Parathyroid adenoma (tissue), 2 donors: ENCODE results near the gene SLC22A15.

ENCODE experiments used
- H2AFZ ChIP-seq: fragments of 300-600 bp; sonication (generic); one replicate; pipeline ENCODE4 v1.7.0; 2017; ENCODE audit warnings: antibody characterized with exemption, mild to moderate bottlenecking
- H3K27ac ChIP-seq: fragments of 300-600 bp; sonication (generic); one replicate; pipeline ENCODE4 v1.7.0; 2017
- H3K27me3 ChIP-seq: fragments of 300-600 bp; sonication (generic); one replicate; pipeline ENCODE4 v1.7.0; 2017; ENCODE audit warnings: low read length; ENCODE audit not compliant: control insufficient read depth, insufficient read depth
- H3K36me3 ChIP-seq: fragments of 300-600 bp; sonication (generic); one replicate; pipeline ENCODE4 v1.7.0; 2017; ENCODE audit warnings: low read length; ENCODE audit not compliant: control insufficient read depth, insufficient read depth
- H3K4me1 ChIP-seq: fragments of 300-600 bp; sonication (generic); one replicate; pipeline ENCODE4 v1.7.0; 2017; ENCODE audit warnings: control low read depth
- H3K4me2 ChIP-seq: fragments of 300-600 bp; sonication (generic); one replicate; pipeline ENCODE4 v1.7.0; 2017; ENCODE audit warnings: low read length
- H3K4me3 ChIP-seq: fragments of 300-600 bp; sonication (generic); one replicate; pipeline ENCODE4 v1.7.0; 2017; ENCODE audit warnings: low read depth, low read length
- H3K79me2 ChIP-seq: fragments of 300-600 bp; sonication (generic); one replicate; pipeline ENCODE4 v1.7.0; 2017; ENCODE audit warnings: control low read depth
- H3K9ac ChIP-seq: fragments of 300-600 bp; sonication (generic); one replicate; pipeline ENCODE4 v1.7.0; 2017; ENCODE audit warnings: mild to moderate bottlenecking
- H3K9me3 ChIP-seq: fragments of 300-600 bp; sonication (generic); one replicate; pipeline ENCODE4 v1.7.0; 2017; ENCODE audit warnings: low read length; ENCODE audit not compliant: control insufficient read depth
- CTCF ChIP-seq: fragments of 300-600 bp; sonication (generic); IDR thresholded peaks from one replicate; pipeline ENCODE4 v1.7.0; 2017; ENCODE audit warnings: antibody characterized with exemption, mild to moderate bottlenecking
- donor health status: primary hyperparathyroidism.

SLC22A15 gene

GRCh38 chr1:115973154-115973553, 3.2 kb upstream of the SLC22A15 start:
- Histone ChIP-seq H3K27ac (no peak overlapping the region), H3K4me1 (no peaks in the 10 kb centered on the region), H3K79me2 (no peaks in the 10 kb centered on the region), H3K4me2 (no peak overlapping the region), H3K9me3 (no peaks in the 10 kb centered on the region), H3K36me3 (no peaks in the 10 kb centered on the region), H2AFZ (no peak overlapping the region), H3K27me3 (no peaks in the 10 kb centered on the region), H3K4me3 (no peak overlapping the region), H3K9ac (no peak overlapping the region)
- TF ChIP-seq CTCF: no peak

GRCh38 chr1:115975569-115976061, 698 bp upstream of the SLC22A15 start:
- Histone ChIP-seq H3K4me2 (peak overlapping the region; percentile 71), H3K9ac (no peak overlapping the region), H3K9me3 (no peaks in the 10 kb centered on the region), H3K36me3 (no peaks in the 10 kb centered on the region), H3K4me1 (no peaks in the 10 kb centered on the region), H3K79me2 (no peaks in the 10 kb centered on the region), H3K4me3 (peak overlapping the region; percentile 50), H3K27me3 (no peaks in the 10 kb centered on the region), H2AFZ (peak overlapping the region; percentile 84), H3K27ac (peak overlapping the region; percentile 15)
- TF ChIP-seq CTCF: no peak

GRCh38 chr1:115976921-115977498, 697 bp downstream of the SLC22A15 start:
- no peak for TF ChIP-seq CTCF
- Histone ChIP-seq H3K79me2 (no peaks in the 10 kb centered on the region), H3K27ac (no peak overlapping the region), H3K4me1 (no peaks in the 10 kb centered on the region), H2AFZ (peak overlapping the region; percentile 69), H3K9me3 (no peaks in the 10 kb centered on the region), H3K4me2 (peak overlapping the region; percentile 76), H3K36me3 (no peaks in the 10 kb centered on the region), H3K27me3 (no peaks in the 10 kb centered on the region), H3K4me3 (peak overlapping the region; percentile 50), H3K9ac (no peak overlapping the region)

GRCh38 chr1:115977499-115978258, 1.4 kb downstream of the SLC22A15 start:
- H2AFZ ChIP-seq: no peak overlapping the region

More at GRCh38 chr1:115977499-115978258, 1.4 kb downstream of the SLC22A15 start:
- Histone ChIP-seq H3K79me2 (no peaks in the 10 kb centered on the region), H3K27me3 (no peaks in the 10 kb centered on the region), H3K36me3 (no peaks in the 10 kb centered on the region), H3K27ac (no peak overlapping the region), H3K9ac (no peak overlapping the region), H3K4me1 (no peaks in the 10 kb centered on the region), H3K4me3 (no peak overlapping the region), H3K4me2 (peak overlapping the region; percentile 76), H3K9me3 (no peaks in the 10 kb centered on the region)
- TF ChIP-seq CTCF: no peak
